Mucosa of stomach (tissue), 1 donor: ENCODE results near the gene ZC3H15.
A peak's percentile ranks its signal among the peaks of the same experiment; 100 is the strongest.
"Not testable (repeated sequence)": the region's sequence is repeated elsewhere in the genome, so short reads cannot be mapped to it uniquely, and the experiment has no call there.

ENCODE experiments used
- H3K27me3 ChIP-seq: one replicate; pipeline ENCODE4 v1.7.0; 2013; ENCODE audit warnings: mild to moderate bottlenecking, low read length; ENCODE audit not compliant: control insufficient read depth, insufficient read depth
- H3K36me3 ChIP-seq: one replicate; pipeline ENCODE4 v1.7.0; 2013; ENCODE audit warnings: low read length; ENCODE audit not compliant: control insufficient read depth, insufficient read depth
- H3K4me1 ChIP-seq: one replicate; pipeline ENCODE4 v1.7.0; 2013; ENCODE audit warnings: mild to moderate bottlenecking, low read length; ENCODE audit not compliant: control insufficient read depth, insufficient read depth
- H3K4me3 ChIP-seq: one replicate; pipeline ENCODE4 v1.7.0; 2013; ENCODE audit warnings: low read length
- H3K9ac ChIP-seq: one replicate; pipeline ENCODE4 v1.7.0; 2013; ENCODE audit warnings: mild to moderate bottlenecking, low read length, moderate library complexity
- H3K9me3 ChIP-seq: one replicate; pipeline ENCODE4 v1.7.0; 2013; ENCODE audit warnings: mild to moderate bottlenecking, low read length, moderate library complexity; ENCODE audit not compliant: control insufficient read depth
- donor health status: Pancreatic carcinoma.

The ZC3H15 gene

DNA sequence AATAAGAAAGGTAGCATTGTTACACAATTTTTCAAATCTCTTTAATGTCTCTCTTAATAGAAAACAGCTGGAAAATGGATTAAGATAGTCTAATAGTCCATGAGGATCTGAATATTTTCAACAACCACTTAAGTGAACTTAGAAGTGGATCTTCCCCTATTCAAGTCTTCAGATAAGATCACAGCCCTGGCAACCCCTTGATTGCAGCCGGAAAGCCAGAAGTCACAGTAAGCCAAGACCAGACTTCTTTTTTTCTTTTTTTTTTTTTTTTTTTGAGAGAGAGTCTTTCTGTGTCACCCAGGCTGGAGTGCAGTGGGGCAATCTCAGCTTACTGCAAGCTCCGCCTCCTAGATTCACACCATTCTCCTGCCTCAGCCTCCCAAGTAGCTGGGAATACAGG lies 18.6 kb upstream of the ZC3H15 start:
- Histone ChIP-seq H3K4me3 (no peak overlapping the region), H3K36me3 (no peaks in the 10 kb centered on the region), H3K4me1 (no peaks in the 10 kb centered on the region), H3K9ac (no peak overlapping the region), H3K27me3 (no peaks in the 10 kb centered on the region), H3K9me3 (no peaks in the 10 kb centered on the region)

DNA sequence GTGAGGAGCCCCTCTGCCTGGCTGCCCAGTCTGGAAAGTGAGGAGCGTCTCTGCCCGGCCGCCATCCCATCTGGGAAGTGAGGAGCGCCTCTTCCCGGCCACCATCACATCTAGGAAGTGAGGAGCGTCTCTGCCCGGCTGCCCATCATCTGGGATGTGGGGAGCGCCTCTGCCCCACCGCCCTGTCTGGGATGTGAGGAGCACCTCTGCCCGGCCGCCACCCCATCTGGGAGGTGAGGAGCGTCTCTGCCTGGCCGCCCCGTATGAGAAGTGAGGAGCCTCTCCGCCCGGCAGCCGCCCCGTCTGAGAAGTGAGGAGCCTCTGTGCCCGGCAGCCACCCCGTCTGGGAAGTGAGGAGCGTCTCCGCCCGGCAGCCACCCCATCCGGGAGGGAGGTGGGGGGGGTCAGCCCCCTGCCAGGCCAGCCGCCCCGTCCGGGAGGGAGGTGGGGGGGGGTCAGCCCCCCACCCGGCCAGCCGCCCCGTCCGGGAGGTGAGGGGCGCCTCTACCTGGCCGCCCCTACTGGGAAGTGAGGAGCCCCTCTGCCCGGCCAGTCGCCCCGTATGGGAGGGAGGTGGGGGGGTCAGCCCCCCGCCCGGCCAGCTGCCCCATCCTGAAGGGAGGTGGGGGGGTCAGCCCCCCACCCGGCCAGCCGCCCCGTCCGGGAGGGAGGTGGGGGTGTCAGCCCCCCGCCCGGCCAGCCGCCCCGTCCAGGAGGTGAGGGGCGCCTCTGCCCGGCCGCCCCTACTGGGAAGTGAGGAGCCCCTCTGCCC lies 13.2 kb upstream of the ZC3H15 start:
- H3K4me3 ChIP-seq, H3K36me3 ChIP-seq, H3K4me1 ChIP-seq, H3K9ac ChIP-seq, H3K27me3 ChIP-seq, H3K9me3 ChIP-seq: not testable (repeated sequence)

- H3K9me3 ChIP-seq, H3K4me1 ChIP-seq, H3K9ac ChIP-seq, H3K27me3 ChIP-seq, H3K4me3 ChIP-seq, H3K36me3 ChIP-seq: not testable (repeated sequence)
Measured at GRCh38 chr2:186474239-186474638, 11.8 kb upstream of the ZC3H15 start.

DNA sequence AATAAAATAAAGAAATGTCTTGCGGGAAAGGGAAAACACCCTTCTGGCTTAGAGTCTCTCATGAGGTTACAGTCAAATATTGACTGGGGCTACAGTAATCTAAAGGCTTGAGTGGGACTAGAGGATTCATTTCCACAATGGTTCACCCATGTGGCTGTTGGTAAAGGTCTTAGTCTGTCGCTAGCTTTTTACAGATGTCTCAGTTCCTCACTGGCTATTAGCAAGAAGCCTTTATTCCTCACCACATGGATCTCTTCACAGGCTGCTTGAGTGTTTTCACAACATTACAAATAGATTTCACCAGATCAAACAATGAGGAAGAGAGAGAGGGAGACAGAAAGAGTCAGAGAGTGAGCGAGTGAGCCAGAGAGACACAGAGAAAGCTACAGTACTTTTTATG lies 8.3 kb upstream of the ZC3H15 start:
- Histone ChIP-seq H3K9me3 (no peaks in the 10 kb centered on the region), H3K9ac (no peak overlapping the region), H3K27me3 (no peaks in the 10 kb centered on the region), H3K36me3 (no peaks in the 10 kb centered on the region), H3K4me1 (no peaks in the 10 kb centered on the region), H3K4me3 (no peak overlapping the region)

- Histone ChIP-seq H3K36me3 (no peaks in the 10 kb centered on the region), H3K9ac (no peak overlapping the region), H3K27me3 (no peaks in the 10 kb centered on the region)
Measured at GRCh38 chr2:186480991-186481390, 5.1 kb upstream of the ZC3H15 start.

DNA sequence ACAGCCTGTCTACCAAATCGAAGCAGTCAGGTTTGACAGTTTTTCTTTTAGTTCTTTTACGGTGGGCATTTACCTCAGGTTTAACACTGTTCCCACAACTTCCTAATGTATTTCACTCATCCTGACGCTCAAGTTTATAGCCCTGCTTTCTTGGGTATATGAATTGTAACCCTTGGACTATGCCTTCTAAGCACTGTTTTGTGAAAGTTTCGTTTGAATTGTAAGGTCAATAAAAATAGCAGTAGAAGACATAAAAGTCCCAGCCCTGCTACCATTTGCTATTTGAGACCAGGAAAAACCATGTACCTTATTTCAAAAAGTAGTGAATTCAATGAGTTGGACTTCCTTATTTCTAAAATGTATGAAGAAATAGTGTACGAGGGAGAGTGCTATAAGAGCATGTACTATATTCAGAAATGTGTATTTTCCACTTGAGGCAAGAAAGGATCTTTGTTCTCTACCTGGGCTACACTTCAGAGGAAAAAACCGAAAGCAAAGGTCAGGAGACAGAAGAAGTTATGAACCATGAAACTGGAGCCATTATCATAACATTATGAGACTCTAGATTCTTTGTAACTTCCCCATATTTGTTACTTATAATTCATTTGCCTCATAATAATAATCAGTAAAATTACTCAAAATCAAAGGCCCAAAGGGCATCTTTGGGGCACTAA lies 1.9 kb upstream of the ZC3H15 start:
- peaks cover 12% of the 10 kb centered on the region for H3K4me1 ChIP-seq
- no peak overlapping the region for H3K4me3 ChIP-seq
- no peaks in the 10 kb centered on the region for H3K27me3 ChIP-seq
- no peaks in the 10 kb centered on the region for H3K36me3 ChIP-seq
- no peak overlapping the region for H3K9ac ChIP-seq
- no peaks in the 10 kb centered on the region for H3K9me3 ChIP-seq

More at GRCh38 chr2:186480991-186481390, 5.1 kb upstream of the ZC3H15 start:
- Histone ChIP-seq H3K4me3 (no peak overlapping the region), H3K9me3 (no peaks in the 10 kb centered on the region), H3K4me1 (peaks cover 12% of the 10 kb centered on the region)

DNA sequence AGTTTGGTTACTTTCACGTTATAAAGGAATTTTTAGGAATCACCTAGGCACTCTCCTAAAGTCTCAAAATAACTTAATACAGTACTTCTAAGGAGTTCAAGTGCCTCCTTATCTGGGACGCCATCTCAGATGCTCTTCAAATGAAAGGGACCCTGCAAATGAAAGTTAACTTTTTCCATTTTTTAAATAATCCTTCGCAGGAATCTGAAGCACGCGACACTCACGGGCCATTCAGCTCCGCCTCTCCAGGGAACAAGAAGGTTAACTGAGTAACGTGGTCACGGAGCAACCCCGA lies 537 bp upstream of the ZC3H15 start:
- no peaks in the 10 kb centered on the region for H3K27me3 ChIP-seq
- peak overlapping the region; percentile 72 for H3K9ac ChIP-seq
- no peaks in the 10 kb centered on the region for H3K9me3 ChIP-seq
- peaks cover 12% of the 10 kb centered on the region for H3K4me1 ChIP-seq
- H3K4me3 ChIP-seq: peak overlapping the region; percentile 33
- no peaks in the 10 kb centered on the region for H3K36me3 ChIP-seq

DNA sequence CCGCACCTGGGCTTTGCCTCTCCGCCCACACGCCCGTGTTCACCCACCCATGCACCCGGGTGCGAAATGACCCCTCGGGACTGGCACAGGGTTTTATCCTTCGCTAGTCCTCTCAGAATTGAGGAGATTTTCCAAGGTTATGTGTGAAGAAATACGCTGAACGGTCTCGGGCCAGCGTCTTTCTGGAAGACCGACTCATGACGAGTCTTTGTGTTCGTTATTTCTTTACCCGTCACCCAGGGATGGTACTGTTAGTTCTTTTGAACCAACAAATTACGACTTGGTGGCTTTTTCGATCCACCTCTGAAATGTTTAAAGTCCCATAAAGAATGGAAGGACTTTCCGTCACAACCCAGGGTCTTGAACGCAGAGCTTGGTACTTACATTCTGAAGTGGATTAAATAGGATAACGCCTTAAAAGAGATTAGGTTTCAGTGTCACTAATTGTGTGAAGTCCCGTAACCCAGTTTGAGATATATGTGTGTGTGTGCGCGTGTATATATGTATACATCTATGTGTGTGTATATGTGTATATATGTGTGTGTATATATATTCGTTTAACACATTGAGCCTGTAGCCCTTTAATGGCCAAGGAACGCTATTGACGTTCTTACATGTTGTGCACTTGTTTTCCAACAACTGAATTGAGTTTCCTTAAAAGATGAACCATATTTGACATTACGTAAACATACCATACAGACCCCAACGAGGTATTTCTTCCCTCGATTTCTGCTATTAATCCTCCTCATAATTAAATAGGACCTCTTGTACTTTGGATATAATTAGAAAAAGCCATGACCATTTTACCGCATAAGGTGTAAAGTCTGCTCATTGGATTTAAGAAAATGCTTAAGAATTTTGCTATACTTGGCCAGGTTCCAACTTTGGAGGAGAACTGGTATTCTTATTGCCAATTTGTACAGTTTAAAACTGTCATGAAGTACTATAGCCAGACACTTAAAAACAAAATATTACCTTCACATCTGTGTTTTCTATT lies 889 bp downstream of the ZC3H15 start:
- Histone ChIP-seq H3K36me3 (no peaks in the 10 kb centered on the region), H3K4me3 (peak overlapping the region; percentile 33), H3K9ac (peak overlapping the region; percentile 72), H3K4me1 (peaks cover 12% of the 10 kb centered on the region), H3K27me3 (no peaks in the 10 kb centered on the region), H3K9me3 (no peaks in the 10 kb centered on the region)

- Histone ChIP-seq H3K36me3 (no peaks in the 10 kb centered on the region), H3K4me1 (peaks cover 9% of the 10 kb centered on the region), H3K4me3 (no peak overlapping the region), H3K9me3 (no peaks in the 10 kb centered on the region), H3K9ac (no peak overlapping the region), H3K27me3 (no peaks in the 10 kb centered on the region)
Measured at GRCh38 chr2:186493564-186494085, 7.6 kb downstream of the ZC3H15 start.

GRCh38 chr2:186496401-186496800 lies 10.3 kb downstream of the ZC3H15 start:
- Histone ChIP-seq H3K36me3 (no peaks in the 10 kb centered on the region), H3K4me1 (peaks cover 9% of the 10 kb centered on the region), H3K9ac (no peak overlapping the region), H3K4me3 (no peak overlapping the region), H3K9me3 (no peaks in the 10 kb centered on the region), H3K27me3 (no peaks in the 10 kb centered on the region)

- H3K9me3 ChIP-seq: no peaks in the 10 kb centered on the region
- no peak overlapping the region for H3K4me3 ChIP-seq
- H3K36me3 ChIP-seq: no peaks in the 10 kb centered on the region
- H3K27me3 ChIP-seq: no peaks in the 10 kb centered on the region
- no peak overlapping the region for H3K9ac ChIP-seq
- H3K4me1 ChIP-seq: peaks cover 7% of the 10 kb centered on the region
Measured at GRCh38 chr2:186497928-186498327, 11.9 kb downstream of the ZC3H15 start.

- Histone ChIP-seq H3K36me3 (no peaks in the 10 kb centered on the region), H3K4me1 (peaks cover 4% of the 10 kb centered on the region), H3K27me3 (no peaks in the 10 kb centered on the region), H3K4me3 (no peak overlapping the region), H3K9ac (no peak overlapping the region), H3K9me3 (no peaks in the 10 kb centered on the region)
Measured at GRCh38 chr2:186498834-186499233, 12.8 kb downstream of the ZC3H15 start.
